Keratinocyte (primary cell): ENCODE results near the gene ZNF335.

ENCODE experiments used
- EZH2 ChIP-seq: IDR thresholded peaks from one replicate; pipeline ENCODE4 v1.6.1; 2012; ENCODE audit warnings: inconsistent platforms, mild to moderate bottlenecking, low read length, moderate library complexity
- TF ChIP-seq, protein P1 (sequence below), 3 experiments: IDR thresholded peaks in 1 of 3; conservative IDR thresholded peaks in 1 of 3; optimal IDR thresholded peaks in 1 of 3; 2 replicates in 2 of 3; 3 replicates in 1 of 3; pipeline versions ENCODE3 to v1.5.1; 2011; ENCODE audit warnings: low read length in 3 of 3, mild to moderate bottlenecking in 3 of 3, moderate library complexity in 2 of 3, control low read depth in 1 of 3, inconsistent platforms in 1 of 3; ENCODE audit not compliant: insufficient read depth in 2 of 3; ENCODE audit errors: extremely low read depth in 1 of 3

DNA sequence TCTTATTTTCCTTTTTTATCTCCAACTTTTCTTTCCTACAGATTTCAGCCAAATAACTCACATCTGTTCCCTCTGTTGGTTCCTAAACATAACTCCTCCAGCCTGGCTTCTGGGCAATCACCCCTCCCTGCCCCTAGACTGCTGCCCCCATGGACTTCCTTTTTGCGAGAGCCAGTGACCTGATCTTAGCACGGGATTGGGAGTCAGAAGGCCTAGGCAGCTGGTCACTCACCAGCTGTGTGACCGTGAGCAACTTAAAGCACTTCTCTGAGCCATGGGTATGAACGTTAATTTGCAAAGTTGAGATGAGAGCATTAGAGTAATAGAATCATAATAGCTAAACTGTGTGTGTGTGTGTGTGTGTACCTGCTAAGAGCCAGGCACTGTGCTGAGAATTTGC, 32.2 kb upstream of the ZNF335 start:
- TF ChIP-seq, protein P1, sequence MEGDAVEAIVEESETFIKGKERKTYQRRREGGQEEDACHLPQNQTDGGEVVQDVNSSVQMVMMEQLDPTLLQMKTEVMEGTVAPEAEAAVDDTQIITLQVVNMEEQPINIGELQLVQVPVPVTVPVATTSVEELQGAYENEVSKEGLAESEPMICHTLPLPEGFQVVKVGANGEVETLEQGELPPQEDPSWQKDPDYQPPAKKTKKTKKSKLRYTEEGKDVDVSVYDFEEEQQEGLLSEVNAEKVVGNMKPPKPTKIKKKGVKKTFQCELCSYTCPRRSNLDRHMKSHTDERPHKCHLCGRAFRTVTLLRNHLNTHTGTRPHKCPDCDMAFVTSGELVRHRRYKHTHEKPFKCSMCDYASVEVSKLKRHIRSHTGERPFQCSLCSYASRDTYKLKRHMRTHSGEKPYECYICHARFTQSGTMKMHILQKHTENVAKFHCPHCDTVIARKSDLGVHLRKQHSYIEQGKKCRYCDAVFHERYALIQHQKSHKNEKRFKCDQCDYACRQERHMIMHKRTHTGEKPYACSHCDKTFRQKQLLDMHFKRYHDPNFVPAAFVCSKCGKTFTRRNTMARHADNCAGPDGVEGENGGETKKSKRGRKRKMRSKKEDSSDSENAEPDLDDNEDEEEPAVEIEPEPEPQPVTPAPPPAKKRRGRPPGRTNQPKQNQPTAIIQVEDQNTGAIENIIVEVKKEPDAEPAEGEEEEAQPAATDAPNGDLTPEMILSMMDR (optimal IDR thresholded peaks at IDR 0.05 in 1 of 3, IDR thresholded peaks at IDR 0.05 in 1 of 3, conservative IDR thresholded peaks at IDR 0.05 in 1 of 3; ENCODE audit: extremely low read depth in 1 of 3, insufficient read depth in 2 of 3, low read length in 3 of 3): no peak
- no peak for TF ChIP-seq EZH2
